Measurements from ENCODE around the gene ADAM12. TPM values are rescaled to one million over a fixed set of nuclear protein-coding genes. Genes with fewer than 3 reads are reported as not detected.

Gene ADAM12
- total RNA-seq, 1 experiment from 2014 or later, result not detected

- H3K27ac ChIP-seq (ENCODE audit: low read depth, low read length), result no peak overlapping the region
- H3K4me2 ChIP-seq (ENCODE audit: low read length), result no peak overlapping the region
- no peak for ATAC-seq
- peaks cover 62% of the 10 kb centered on the region for H3K27me3 ChIP-seq (ENCODE audit: insufficient read depth, low read length)
- no peak for TF ChIP-seq ZBTB33 (IDR thresholded peaks at IDR 0.05; ENCODE audit: extremely low read depth, insufficient replicate concordance, low read length)
- TF ChIP-seq MAX (IDR thresholded peaks at IDR 0.05), result no peak
- TF ChIP-seq SP1 (IDR thresholded peaks at IDR 0.05; ENCODE audit: low read depth), result no peak
- TF ChIP-seq ELF1 (IDR thresholded peaks at IDR 0.05; ENCODE audit: borderline replicate concordance, low read depth), result no peak
- TF ChIP-seq SRF (IDR thresholded peaks at IDR 0.05; ENCODE audit: low read depth), result no peak
- TF ChIP-seq CEBPB (IDR thresholded peaks at IDR 0.05; ENCODE audit: low read depth), result no peak
- TF ChIP-seq RAD21 (IDR thresholded peaks at IDR 0.05; ENCODE audit: low read depth), result no peak
- TF ChIP-seq SIN3A (IDR thresholded peaks at IDR 0.05; ENCODE audit: low read depth), result no peak
- TF ChIP-seq ATF3 (IDR thresholded peaks at IDR 0.05), result no peak
- no peak for TF ChIP-seq POLR2A (IDR thresholded peaks at IDR 0.05; ENCODE audit: borderline replicate concordance, extremely low read depth, insufficient read depth, insufficient read length)
- TF ChIP-seq EZH2 (IDR thresholded peaks at IDR 0.05), result no peak
- no peak for TF ChIP-seq JUND (IDR thresholded peaks at IDR 0.05)
- TF ChIP-seq CTCF (IDR thresholded peaks at IDR 0.05 in 2 of 3, conservative IDR thresholded peaks at IDR 0.05 in 1 of 3; ENCODE audit: borderline replicate concordance in 1 of 3, insufficient read depth in 1 of 3, low read depth in 2 of 3, low read length in 2 of 3), result no peak
- POLR2A ChIA-PET, result no interaction called here
- DNase-seq (ENCODE audit: low read depth, low spot score), result no peak
- H3K4me3 ChIP-seq (replicated peaks in 1 of 2; ENCODE audit: low read depth in 1 of 2, low read length in 2 of 2), result no peak overlapping the region
- H2AFZ ChIP-seq (ENCODE audit: low read depth, low read length, poor library complexity, severe bottlenecking), result no peak overlapping the region
- H3K79me2 ChIP-seq (ENCODE audit: insufficient read depth, low read length), result no peaks in the 10 kb centered on the region
- H4K20me1 ChIP-seq (ENCODE audit: insufficient read depth), result no peaks in the 10 kb centered on the region
- BruUV-seq (replicated peaks), result no TSS peak
- no peaks in the 10 kb centered on the region for H3K4me1 ChIP-seq (ENCODE audit: control insufficient read depth in 1 of 2, insufficient read depth in 2 of 2, low read length in 2 of 2)
- intact Hi-C loops (cut with micrococcal nuclease), result no loop called here
- H3K9me3 ChIP-seq (ENCODE audit: control insufficient read depth in 1 of 2, insufficient read depth in 1 of 2, low read depth in 1 of 2, low read length in 2 of 2), result no peaks in the 10 kb centered on the region
- H3K36me3 ChIP-seq (ENCODE audit: control insufficient read depth in 1 of 2, insufficient read depth in 2 of 2, low read length in 2 of 2), result no peaks in the 10 kb centered on the region
- RAD21 ChIA-PET (ENCODE audit: low non-redundant PET in 1 of 2, low total read pairs in 2 of 2, uncharacterized antibody in 2 of 2, unreplicated experiment in 2 of 2), result no interaction called here
- no peak overlapping the region for H3K9ac ChIP-seq (ENCODE audit: low read length)
- no peaks in the 10 kb centered on the region for H3K9me2 ChIP-seq (ENCODE audit: insufficient read depth)
- CTCF ChIA-PET, result no interaction called here
These were observed 158.6 kb downstream of the ADAM12 start for GRCh38 chr10:126229686-126230085.
